ENCODE results near the gene SMG6.

GRCh38 chr17:2336215-2336851, 32.7 kb upstream of the SMG6 start, which contains the start of gene TSR1:
- TF ChIP-seq CTCF (IDR thresholded peaks at IDR 0.05) (peak in 3 of 4 experiments; percentile 38 to 53 (median 40)), POLR2A (IDR thresholded peaks at IDR 0.05) (peak; percentile 61 to 76)

All from uterus (tissue), 2 donors.